Measurements from ENCODE around the gene C2orf81. TPM values are rescaled to one million over a fixed set of nuclear protein-coding genes. Genes with fewer than 3 reads are reported as not detected.

The C2orf81 gene
- polyA plus RNA-seq, 1 experiment: 0.67 TPM

GRCh38 chr2:74428675-74429074 lies 7.3 kb upstream of the C2orf81 start:
- POLR2A ChIA-PET: no interaction called here
- Histone ChIP-seq H3K36me3 (ENCODE audit: control insufficient read depth, insufficient read depth, low read length) (peaks cover 29% of the 10 kb centered on the region), H3K4me3 (ENCODE audit: low read depth, low read length) (no peak overlapping the region), H3K27me3 (ENCODE audit: control insufficient read depth, insufficient read depth, low read length) (no peaks in the 10 kb centered on the region)
- no peak for DNase-seq (ENCODE audit: low read depth)
- CTCF ChIA-PET: interaction anchor here (0.8 to 1.2 kb wide), 3 partner anchors 9 to 94 kb away, joined by 3 read pairs; no protein-coding TSS in a partner anchor
- TF ChIP-seq, protein P1, sequence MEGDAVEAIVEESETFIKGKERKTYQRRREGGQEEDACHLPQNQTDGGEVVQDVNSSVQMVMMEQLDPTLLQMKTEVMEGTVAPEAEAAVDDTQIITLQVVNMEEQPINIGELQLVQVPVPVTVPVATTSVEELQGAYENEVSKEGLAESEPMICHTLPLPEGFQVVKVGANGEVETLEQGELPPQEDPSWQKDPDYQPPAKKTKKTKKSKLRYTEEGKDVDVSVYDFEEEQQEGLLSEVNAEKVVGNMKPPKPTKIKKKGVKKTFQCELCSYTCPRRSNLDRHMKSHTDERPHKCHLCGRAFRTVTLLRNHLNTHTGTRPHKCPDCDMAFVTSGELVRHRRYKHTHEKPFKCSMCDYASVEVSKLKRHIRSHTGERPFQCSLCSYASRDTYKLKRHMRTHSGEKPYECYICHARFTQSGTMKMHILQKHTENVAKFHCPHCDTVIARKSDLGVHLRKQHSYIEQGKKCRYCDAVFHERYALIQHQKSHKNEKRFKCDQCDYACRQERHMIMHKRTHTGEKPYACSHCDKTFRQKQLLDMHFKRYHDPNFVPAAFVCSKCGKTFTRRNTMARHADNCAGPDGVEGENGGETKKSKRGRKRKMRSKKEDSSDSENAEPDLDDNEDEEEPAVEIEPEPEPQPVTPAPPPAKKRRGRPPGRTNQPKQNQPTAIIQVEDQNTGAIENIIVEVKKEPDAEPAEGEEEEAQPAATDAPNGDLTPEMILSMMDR (IDR thresholded peaks at IDR 0.05; ENCODE audit: insufficient read depth, low read depth, low read length): no peak

DNA sequence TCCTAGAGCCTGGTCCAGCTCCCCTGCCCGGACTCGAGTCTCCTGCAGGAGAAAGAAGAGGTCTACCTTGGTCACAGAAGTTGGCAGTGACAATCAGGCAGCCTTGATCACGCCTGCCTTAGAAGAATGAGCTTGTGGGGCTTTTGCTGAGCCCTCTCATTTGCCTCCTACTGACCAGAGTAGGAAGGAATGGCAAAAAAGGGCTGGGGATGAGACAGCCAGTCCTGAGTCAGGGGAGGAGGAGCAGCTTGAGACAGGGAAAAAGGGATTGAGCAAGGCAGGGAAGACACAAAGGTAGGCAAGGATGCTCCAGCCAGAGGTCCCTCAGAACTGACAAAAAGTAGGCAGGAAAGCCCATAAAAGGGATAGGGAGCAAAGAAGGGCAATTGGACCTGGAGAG lies 6.1 kb upstream of the C2orf81 start:
- TF ChIP-seq, protein P1 (IDR thresholded peaks at IDR 0.05; ENCODE audit: insufficient read depth, low read depth, low read length): no peak
- ChIA-PET POLR2A (no interaction called here), CTCF (interaction anchor here (0.9 to 1.1 kb wide), 2 partner anchors 12 to 13 kb away, joined by 3 read pairs; no protein-coding TSS in a partner anchor)
- peaks cover 29% of the 10 kb centered on the region for H3K36me3 ChIP-seq (ENCODE audit: control insufficient read depth, insufficient read depth, low read length)
- H3K4me3 ChIP-seq (ENCODE audit: low read depth, low read length): no peak overlapping the region
- DNase-seq (ENCODE audit: low read depth): no peak
- no peaks in the 10 kb centered on the region for H3K27me3 ChIP-seq (ENCODE audit: control insufficient read depth, insufficient read depth, low read length)

DNA sequence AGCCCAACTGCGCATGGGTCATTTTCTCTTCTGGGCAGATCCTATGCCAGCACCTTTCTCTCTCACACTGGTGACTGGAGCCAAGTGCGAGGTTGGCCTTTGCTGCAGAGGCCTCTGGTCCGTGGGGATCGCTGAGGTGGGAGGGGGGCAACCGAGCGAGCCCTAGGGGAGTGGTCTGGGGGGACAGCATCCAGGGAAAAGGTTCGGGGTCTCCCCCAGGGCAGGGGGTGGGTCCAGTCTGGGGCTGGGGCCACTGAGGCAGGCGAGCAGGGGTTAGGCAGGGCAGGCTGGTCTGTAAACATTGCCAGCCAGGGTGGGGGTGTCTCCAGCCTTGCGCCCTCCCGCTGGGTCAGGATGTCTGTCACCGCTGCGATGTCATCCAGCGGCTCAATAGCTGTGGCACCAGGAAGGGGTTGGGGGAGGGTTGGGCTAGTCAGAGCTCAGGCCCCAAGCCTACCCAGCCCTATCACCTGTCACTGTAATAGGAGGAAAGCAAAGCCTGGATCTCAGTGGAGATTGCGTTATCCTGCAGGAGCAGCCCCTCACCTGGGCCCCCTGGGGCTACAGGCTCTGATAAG lies 4.9 kb upstream of the C2orf81 start:
- TF ChIP-seq, protein P1 (IDR thresholded peaks at IDR 0.05; ENCODE audit: insufficient read depth, low read depth, low read length): no peak
- peaks cover 24% of the 10 kb centered on the region for H3K36me3 ChIP-seq (ENCODE audit: control insufficient read depth, insufficient read depth, low read length)

DNA sequence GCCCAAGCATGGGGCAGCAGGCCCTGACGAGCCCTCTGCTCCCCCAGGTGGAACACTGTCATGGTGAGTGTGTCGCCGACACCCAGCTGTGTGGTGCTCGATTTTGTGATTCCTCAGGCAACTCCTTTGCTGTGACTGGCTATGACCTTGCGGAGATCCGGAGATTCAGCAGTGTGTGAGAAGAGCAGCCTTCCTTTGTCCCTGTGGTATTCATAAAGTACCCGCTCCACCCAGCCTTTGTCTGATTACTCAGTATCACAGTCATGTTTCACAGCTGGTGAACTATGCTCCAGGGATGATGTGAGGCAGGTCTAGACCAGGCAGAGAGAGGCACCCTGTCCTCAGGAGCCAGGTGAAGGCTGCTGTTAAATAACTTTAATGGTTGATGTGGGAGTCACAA lies 4.1 kb upstream of the C2orf81 start:
- POLR2A ChIA-PET: no interaction called here
- DNase-seq (ENCODE audit: low read depth): no peak
- no peak overlapping the region for H3K4me3 ChIP-seq (ENCODE audit: low read depth, low read length)
- peaks cover 24% of the 10 kb centered on the region for H3K36me3 ChIP-seq (ENCODE audit: control insufficient read depth, insufficient read depth, low read length)
- TF ChIP-seq, protein P1 (IDR thresholded peaks at IDR 0.05; ENCODE audit: insufficient read depth, low read depth, low read length): no peak
- CTCF ChIA-PET: no interaction called here
- no peaks in the 10 kb centered on the region for H3K27me3 ChIP-seq (ENCODE audit: control insufficient read depth, insufficient read depth, low read length)

More for the DNA sequence above, 4.9 kb upstream of the C2orf81 start:
- ChIA-PET CTCF (no interaction called here), POLR2A (no interaction called here)
- H3K4me3 ChIP-seq (ENCODE audit: low read depth, low read length): no peak overlapping the region
- no peak for DNase-seq (ENCODE audit: low read depth)
- H3K27me3 ChIP-seq (ENCODE audit: control insufficient read depth, insufficient read depth, low read length): no peaks in the 10 kb centered on the region

DNA sequence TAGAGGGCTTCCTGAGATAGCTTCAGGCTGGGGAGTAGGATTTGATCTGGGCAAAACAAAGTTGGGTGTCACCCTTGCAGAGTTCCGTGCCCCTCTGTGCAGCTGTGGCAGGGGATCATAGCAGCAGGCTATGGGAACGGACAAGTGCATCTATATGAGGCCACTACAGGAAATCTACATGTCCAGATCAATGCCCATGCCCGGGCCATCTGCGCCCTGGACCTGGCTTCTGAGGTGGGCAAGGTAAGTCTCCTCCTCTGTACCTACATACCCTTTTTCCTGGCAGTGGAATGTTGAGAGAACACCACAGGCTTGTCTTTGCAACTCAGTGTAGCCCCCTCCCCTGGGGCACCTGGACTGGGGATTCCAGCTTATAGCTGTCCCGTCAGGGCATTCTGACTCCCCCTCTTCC lies 3.6 kb upstream of the C2orf81 start:
- Histone ChIP-seq H3K36me3 (ENCODE audit: control insufficient read depth, insufficient read depth, low read length) (peaks cover 23% of the 10 kb centered on the region), H3K4me3 (ENCODE audit: low read depth, low read length) (no peak overlapping the region), H3K27me3 (ENCODE audit: control insufficient read depth, insufficient read depth, low read length) (no peaks in the 10 kb centered on the region)
- CTCF ChIA-PET: interaction anchor here (0.7 kb wide), 1 partner anchor 90 kb away, joined by 4 read pairs; no protein-coding TSS in a partner anchor
- POLR2A ChIA-PET: no interaction called here
- DNase-seq (ENCODE audit: low read depth): no peak
- TF ChIP-seq, protein P1 (IDR thresholded peaks at IDR 0.05; ENCODE audit: insufficient read depth, low read depth, low read length): no peak
